Subcutaneous adipose tissue (tissue), 4 donors: ENCODE results near the gene SLC45A1. TPM values are rescaled to one million over a fixed set of nuclear protein-coding genes. Genes with fewer than 3 reads are reported as not detected.

Source experiments
- CTCF ChIP-seq: fragments of 450-650 bp; IDR thresholded peaks from one replicate; pipeline ENCODE4 v1.5.1; 2016; ENCODE audit warnings: low read depth, mild to moderate bottlenecking, control low read depth, antibody characterized with exemption, moderate library complexity
- total RNA-seq, 4 donors: library from RNA; depleted of rRNA; stranded (reverse); fragments of >200 nt; gene quantifications; one replicate each; pipeline ENCODE4 v1.1.0, GENCODE V29; 2016

The SLC45A1 gene
- total RNA-seq, 4 donors from 2014 or later: 0.65 to 3.2 (median 1.3) TPM

- TF ChIP-seq CTCF: no peak
Observed at GRCh38 chr1:8330271-8331125, 12.6 kb downstream of the SLC45A1 start.

GRCh38 chr1:8332806-8333205 lies 14.9 kb downstream of the SLC45A1 start:
- TF ChIP-seq CTCF: no peak

GRCh38 chr1:8333246-8333987 lies 15.5 kb downstream of the SLC45A1 start:
- no peak for TF ChIP-seq CTCF

- no peak for TF ChIP-seq CTCF
Observed at GRCh38 chr1:8334106-8334851, 16.4 kb downstream of the SLC45A1 start.

- TF ChIP-seq CTCF: no peak
Observed at GRCh38 chr1:8335246-8335645, 17.3 kb downstream of the SLC45A1 start.

- no peak for TF ChIP-seq CTCF
Observed at GRCh38 chr1:8337776-8338525, 20.0 kb downstream of the SLC45A1 start.
